T-helper 1 cell (primary cell): ENCODE results near the gene FN3K.
"Not testable (repeated sequence)": the region's sequence is repeated elsewhere in the genome, so short reads cannot be mapped to it uniquely, and the experiment has no call there.

Experiments
- DNase-seq, 5 donors: peaks; one replicate each; pipeline ENCODE4 v3.0.0-alpha.2; 2012 to 2020

FN3K gene

DNA sequence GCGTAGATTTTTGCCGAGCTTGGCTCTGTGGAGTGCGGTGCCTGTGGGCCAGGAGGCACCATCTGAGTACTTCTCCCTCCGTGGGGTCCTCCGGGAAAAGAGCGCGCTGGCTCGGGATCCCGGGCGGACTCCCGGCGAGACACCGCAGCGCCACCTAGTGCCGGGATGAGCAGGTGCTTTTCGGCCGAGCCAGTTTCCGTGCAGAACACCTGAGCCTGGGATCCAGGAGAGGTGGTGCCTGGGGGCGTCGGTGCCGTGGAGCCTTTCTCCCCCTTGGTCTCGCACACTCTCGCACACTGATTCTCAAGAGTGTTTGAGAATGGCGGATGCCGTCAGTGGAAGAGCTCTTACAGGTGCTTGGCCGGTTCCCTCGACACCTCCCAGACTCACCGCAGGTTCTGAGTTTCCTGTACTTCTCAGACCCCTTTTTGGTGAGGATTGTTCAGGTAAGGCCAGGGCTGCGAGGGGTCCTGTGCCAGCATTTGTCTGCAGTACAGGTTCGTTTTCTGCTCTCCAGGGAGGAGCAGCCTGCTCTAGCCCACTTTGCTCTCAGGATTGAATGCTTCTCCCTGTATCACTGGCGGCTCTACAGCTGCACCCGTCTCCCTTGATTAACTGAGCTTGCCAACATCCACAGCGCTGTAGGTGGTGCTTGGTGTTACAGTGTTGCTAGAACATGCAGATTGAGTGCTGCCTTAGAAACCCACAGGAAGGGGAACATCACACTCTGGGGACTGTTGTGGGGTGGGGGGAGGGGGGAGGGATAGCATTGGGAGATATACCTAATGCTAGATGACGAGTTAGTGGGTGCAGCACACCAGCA, 39.8 kb downstream of the FN3K start:
- peak in 2 of 5 donors; percentile 23 to 26 for DNase-seq

GRCh38 chr17:82776454-82776853, 41.0 kb downstream of the FN3K start:
- no peak for DNase-seq

GRCh38 chr17:82777778-82778375, 42.5 kb downstream of the FN3K start:
- DNase-seq, result not testable (repeated sequence)

DNA sequence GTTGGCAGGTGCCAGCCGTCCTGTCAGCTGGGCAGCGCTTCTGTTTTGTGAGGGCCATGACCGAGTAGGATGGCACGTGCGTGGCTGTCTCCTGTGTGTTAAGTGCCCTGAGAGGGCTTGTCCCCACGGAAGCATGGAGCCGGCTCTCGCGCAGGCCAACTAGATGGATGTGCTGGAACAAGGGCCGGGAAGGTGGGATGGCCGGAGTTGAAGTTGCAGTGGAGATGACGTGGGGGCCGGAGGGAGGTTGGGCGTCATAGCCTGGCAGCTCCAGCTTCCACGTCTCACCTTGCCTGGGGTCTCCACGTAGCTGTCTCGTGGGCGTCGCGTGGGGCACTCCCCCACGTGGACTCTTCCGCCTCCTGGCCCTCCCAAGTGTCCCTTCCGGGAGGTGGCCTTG, 44.1 kb downstream of the FN3K start:
- DNase-seq, result no peak

DNA sequence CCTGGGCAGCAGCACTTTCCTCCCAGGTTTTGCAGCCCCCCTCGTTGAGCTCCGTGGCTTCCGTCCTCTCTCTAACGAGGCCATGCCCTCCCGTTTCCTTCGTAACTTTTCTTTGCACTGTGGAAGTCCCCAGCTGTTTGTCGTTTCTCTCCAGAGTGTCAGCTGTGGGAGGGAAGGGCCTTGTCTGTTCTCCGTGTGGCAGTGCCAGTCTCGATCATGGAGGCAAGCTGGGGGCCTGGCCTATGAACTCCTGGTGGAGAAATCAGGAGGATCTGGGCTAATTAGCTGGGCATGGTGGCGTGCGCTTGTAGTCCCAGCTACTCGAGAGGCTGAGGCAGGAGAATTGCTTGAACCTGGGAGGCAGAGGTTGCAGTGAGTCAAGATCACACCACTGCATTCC, 44.8 kb downstream of the FN3K start:
- DNase-seq, result no peak

DNA sequence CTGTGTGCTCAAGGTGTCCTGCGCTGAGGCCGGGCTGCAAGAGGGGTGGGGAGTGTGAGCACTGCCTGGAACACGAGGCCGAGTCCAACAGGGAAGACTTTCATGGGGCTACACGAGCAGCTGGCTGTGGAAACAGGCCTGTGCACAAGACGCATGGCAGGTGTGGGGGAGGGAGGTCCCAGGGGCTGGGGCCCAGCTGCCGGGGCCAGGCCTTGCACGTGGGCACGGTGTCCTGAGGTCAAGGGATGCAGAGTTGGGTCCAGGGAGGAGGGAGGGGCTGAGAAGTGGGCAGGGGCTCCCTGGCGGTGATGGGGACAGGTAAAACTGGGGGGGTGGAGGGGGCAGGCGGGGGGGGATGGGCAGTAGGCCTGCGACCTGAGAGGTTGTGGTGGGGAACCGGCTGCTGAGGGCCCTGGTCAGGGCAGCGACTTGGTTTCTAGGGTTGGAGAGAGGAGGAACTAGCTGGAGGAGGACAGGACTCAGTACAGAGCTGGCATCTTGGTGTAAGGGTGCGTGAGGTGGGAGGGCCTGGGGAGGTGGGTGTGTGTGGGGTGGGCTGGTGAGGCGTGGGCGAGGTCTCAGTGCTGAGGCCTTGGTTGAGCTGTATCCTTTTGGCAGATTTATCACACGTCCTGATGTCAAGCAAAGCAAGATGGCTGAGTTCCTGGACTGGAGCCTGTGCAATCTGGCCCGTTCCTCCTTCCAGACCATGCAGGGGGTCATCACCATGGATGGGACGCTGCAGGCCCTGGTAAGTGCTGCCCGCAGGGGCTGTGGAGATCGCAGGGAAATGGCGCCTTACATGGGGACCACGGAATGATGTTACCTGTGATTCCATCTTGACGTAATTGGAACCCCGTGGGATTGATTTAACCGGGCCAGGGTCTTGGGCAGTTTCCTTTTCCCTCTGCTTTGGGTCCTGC, 45.8 kb downstream of the FN3K start:
- no peak for DNase-seq

DNA sequence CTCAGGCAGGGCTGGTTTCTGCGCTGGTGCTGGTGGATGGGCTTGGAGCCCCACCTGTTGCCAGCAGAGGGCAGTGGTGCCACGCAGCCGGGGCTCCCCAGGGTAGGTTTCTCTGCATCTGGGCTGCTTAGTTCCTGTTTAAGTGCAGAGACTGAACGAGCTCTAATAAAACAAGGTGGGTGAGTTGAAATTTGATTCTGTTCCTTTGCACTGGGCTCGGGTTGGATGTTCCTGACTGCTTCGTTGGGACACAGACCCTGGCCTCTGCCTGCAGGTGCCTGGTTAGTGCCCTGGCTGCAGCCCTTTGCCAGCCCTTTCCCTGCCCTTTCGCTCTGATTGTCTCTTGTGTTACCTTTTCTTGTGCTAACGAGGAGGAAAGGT, 46.5 kb downstream of the FN3K start:
- peak; percentile 60 to 80 (median 77) for DNase-seq

DNA sequence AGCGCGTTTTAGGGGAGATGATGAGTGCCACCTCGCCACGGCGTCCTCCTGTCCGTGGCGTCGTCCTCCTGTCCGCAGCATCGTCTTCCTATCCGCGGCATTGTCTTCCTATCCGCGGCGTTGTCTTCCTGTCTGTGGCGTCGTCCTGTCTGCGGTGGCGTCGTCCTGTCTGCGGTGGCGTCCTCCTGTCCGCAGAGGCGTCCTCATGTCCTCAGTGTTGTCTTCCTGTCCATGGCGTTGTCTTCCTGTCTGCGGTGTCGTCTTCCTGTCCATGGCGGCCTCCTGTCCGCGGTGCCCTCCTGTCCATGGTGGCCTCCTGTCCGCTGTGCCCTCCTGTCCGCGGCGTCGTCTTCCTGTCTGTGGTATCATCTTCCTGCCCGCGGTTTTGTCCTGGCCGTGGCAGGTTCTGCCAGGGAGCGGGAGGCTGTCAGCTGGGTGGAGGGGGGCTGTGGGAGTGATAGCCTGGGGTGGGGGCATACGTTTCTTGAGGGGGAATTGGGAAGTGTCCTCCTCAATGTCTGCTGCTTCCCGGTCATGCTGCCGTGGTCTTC, 47.3 kb downstream of the FN3K start:
- DNase-seq, result no peak

GRCh38 chr17:82783498-82783897, 48.1 kb downstream of the FN3K start:
- DNase-seq, result no peak

DNA sequence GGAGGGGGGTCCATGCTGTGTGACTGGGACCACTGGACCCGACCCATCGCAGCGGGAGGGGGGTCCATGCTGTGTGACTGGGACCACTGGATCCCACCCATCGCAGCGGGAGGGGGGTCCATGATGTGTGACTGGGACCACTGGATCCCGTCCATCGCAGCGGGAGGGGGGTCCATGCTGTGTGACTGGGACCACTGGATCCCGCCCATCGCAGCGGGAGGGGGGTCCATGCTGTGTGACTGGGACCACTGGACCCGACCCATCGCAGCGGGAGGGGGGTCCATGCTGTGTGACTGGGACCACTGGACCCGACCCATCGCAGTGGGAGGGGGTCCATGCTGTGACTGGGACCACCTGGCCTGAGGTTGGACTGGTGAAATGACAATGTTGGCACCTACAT, 50.2 kb downstream of the FN3K start:
- not testable (repeated sequence) for DNase-seq

DNA sequence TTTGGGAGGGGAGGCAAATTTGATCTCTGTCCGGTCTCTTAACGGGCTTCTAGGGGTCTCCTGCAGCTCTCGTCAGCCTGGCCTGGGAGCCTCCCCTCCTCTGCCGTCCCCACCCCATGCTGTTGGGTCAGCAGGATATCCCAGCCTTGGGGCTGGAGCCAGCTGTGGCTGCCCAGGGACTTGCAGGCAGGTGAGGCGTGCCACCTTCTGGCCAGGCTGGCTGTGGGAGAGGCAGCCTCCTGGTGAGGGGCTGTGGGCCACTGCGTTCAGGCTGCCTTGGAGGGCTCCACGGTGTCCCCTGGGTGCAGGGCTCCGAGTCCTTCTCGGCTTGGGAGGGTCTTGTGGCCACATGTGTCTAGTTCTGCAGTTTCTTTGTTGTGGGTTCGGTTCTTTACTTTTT, 51.0 kb downstream of the FN3K start:
- no peak for DNase-seq

DNA sequence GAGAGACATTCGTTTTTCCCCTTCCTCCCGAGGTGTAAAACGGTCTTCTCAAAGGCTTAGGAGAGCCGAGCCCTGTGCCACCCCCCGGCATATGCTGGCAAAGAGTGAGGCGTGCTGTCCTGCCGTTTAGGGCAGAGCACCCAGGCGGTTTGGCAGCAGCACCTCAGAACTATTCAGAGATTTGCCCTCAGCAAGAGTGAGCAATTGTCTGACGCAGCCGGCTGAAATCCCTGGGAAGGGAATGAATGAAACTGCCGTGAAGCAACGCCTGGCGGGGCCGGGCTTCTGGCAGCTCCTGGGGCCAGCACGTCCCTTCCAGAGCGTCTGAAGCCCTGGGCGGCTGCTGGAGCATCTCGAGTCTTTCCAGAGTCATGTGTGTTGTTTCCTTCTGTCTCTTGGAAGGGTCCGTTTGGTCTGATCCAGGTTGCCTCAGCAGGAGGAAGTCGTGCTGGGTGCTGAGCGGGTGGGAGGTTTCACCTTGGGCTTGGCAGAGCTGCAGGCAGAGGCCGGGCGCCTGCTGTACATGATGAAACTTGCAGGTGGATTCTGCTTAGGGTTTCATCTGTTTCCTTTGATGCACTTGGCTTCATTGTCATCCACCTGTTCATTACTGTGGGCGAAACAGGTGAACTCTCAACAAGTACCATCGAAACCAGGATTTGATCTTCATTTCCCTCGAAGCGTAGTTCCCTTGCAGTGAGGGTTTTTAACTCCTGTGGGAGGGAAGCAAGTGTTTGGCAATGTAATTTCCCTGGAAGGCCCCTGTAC, 51.9 kb downstream of the FN3K start:
- DNase-seq, result no peak

DNA sequence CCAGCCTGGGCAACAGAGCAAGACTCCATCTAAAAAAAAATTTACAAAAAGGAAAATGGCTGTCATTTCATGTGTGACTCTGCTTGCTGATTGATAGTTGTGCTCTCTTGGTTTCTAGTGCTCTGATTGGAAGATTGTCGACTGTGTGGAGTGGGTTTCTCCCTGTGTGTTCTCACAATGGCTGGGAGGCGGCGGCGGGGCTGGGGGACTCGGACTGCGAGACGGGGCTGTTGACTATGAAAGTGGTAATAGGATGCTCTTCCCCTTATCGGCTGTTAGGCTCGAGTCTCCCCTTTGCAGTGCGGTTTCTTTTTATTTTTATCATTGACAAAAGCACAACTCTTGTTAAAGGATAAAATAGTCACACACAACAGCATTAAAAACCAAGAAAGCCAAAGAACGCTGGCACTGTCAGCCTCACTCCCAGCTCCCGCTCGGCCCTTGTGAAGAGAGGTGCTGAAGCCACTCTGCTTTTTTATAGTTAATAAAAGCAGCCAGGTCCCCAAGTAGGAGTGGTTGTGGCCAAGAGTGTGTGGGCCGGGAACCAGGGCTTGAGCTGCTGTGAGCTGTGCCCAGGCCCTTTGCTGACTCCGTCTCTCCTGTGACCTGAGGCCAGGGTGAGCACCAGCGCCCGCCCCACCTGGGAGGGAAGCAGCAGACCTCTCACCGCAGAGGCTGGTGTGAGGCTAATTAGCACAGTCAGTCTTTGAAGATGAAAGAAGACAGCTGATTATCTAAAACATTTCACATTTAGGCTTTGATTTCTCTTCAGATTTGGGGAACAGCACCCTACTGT, 53.0 kb downstream of the FN3K start:
- no peak for DNase-seq

- DNase-seq, result no peak
These were observed 53.7 kb downstream of the FN3K start for GRCh38 chr17:82789051-82789592.

DNA sequence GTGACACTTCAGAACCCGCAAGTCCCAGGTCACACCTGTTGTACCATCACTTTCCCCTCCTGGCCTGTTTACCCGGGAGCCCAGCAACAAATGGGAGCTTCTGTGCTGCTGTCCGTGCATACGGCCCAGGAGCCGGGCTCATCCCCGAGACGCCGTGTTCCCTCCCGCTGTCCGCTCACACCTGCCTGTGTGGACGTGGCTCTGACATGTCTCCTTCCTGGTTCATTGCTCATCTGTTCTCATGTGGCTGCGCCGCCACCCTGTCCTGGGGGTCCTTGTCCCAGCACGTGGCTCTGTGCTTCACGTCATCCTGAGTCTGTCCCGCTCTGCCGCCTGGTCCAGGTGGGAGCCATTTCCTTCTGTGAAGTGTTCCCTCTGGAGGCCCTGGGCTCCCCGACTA, 54.4 kb downstream of the FN3K start:
- DNase-seq, result no peak

DNA sequence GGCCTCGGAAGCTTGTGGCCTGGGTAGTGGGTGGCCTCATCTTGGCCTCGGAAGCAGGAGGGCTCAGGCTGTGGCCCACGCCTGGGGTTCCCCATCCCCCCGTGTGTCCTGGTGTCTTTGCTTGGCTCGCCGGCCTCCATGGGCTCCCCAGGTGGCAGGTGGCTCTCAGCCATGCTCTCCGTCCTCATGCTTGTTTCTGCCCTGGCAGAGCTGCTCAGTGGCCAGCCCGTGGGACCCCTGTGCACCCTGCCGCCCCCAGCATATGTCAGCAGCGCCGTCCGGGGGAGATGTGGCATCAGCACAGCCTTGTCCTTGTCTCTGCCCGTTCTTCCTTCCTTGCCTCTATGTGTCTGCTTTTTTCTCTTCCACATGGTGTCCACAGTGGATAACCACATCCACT, 55.0 kb downstream of the FN3K start:
- no peak for DNase-seq

- no peak for DNase-seq
These were observed 56.1 kb downstream of the FN3K start for GRCh38 chr17:82791532-82791931.

- DNase-seq, result no peak
These were observed 58.7 kb downstream of the FN3K start for GRCh38 chr17:82793974-82794630.

- DNase-seq, result no peak
These were observed 59.5 kb downstream of the FN3K start for GRCh38 chr17:82794781-82795482.

GRCh38 chr17:82795615-82796014, 60.2 kb downstream of the FN3K start:
- no peak for DNase-seq
